Measurements from ENCODE around the gene SPATS1. TPM values are rescaled to one million over a fixed set of nuclear protein-coding genes. Genes with fewer than 3 reads are reported as not detected.
"Not testable (repeated sequence)": the region's sequence is repeated elsewhere in the genome, so short reads cannot be mapped to it uniquely, and the experiment has no call there.

Gene SPATS1
- total RNA-seq, 2 experiments from 2014 or later: not detected

DNA sequence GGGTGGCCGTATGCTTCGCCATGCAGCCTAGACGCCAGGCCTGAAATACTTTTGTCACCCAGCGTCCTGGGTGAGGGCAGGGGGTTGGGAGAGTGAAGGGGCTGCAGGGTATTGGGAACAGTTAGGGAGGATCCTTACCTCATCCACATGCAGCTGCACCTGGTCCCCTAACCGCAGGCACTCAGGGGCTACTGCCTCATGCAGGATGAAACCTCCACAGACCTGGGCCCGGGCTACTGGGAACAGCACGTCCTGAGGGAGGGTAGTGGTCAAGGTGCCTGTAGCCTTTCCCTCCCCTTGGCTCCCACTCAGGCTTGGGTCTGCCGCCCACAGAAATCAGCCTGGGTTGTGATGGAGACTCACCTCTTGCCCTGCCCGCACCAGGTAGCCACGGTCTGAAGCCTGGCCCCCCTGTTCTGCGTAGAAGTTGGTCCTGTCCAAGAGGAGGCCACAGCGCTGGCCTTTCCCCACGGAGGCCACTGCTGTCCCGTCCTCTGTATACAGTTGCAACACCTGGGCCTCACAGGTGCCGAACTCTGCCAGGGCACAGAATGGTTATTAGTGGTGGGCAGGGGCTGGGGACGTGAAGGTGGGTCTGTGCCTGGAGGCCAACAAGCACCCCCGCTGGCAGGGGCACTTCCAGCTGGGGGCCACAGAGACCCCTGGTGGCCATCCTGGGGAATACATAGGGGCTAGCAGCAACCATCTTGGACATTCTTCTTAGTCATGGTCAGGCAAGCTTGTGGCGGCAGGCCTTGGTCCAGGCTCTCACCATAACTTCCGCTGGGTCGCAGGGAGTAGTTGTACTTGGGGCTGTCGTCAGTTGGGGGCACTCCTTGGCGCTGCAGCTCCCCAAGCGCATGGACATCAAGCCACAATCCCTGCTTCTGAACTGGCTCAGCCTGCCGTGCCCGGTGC, 37.9 kb upstream of the SPATS1 start:
- no peaks in the 10 kb centered on the region for H3K27me3 Mint-ChIP-seq
- DNase-seq: peak; percentile 59
- peaks cover 6% of the 10 kb centered on the region for H3K4me1 Mint-ChIP-seq
- H3K4me3 Mint-ChIP-seq: no peak overlapping the region
- POLR2A ChIA-PET: interaction anchor here (1.8 kb wide), 1 partner anchor 36 kb away, joined by 7 read pairs; no protein-coding TSS in a partner anchor
- peaks cover 22% of the 10 kb centered on the region for H3K36me3 Mint-ChIP-seq
- ATAC-seq (ENCODE audit: low read depth): peak; percentile 59
- H3K27ac Mint-ChIP-seq: no peak overlapping the region
- no peaks in the 10 kb centered on the region for H3K9me3 Mint-ChIP-seq

DNA sequence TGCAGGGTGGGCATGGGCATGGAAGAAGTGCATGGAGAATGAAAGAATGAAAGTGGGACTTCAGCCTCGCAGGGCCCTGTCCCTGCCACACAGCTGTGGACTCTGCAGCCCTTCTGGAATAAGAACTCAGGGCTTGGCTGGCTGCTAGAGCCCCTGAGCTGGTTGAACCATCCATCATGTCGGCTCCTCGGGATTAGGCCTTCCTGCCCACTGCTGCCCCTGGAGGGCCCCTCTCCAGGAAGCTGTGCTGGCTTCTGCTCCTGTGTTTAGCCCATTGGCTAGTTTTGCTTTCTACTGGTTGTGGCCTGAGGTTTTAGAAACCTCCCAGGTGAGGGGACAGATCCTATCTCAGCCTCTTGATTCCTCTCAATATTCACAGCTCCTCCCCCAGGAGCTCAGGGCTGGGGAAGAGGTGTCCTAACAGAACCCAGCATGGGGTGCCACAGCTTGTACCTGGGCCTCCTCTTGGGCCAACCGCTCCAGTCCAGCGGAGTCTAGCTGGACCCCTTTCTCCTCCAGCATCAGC, 37.2 kb upstream of the SPATS1 start:
- Mint-ChIP-seq H3K27me3 (no peaks in the 10 kb centered on the region), H3K27ac (peak overlapping the region; percentile 38), H3K36me3 (peaks cover 22% of the 10 kb centered on the region), H3K4me3 (no peak overlapping the region), H3K4me1 (peaks cover 6% of the 10 kb centered on the region), H3K9me3 (no peaks in the 10 kb centered on the region)
- POLR2A ChIA-PET: interaction anchor here (1.8 kb wide), 1 partner anchor 37 kb away, joined by 7 read pairs; no protein-coding TSS in a partner anchor
- DNase-seq: no peak
- no peak for ATAC-seq (ENCODE audit: low read depth)

DNA sequence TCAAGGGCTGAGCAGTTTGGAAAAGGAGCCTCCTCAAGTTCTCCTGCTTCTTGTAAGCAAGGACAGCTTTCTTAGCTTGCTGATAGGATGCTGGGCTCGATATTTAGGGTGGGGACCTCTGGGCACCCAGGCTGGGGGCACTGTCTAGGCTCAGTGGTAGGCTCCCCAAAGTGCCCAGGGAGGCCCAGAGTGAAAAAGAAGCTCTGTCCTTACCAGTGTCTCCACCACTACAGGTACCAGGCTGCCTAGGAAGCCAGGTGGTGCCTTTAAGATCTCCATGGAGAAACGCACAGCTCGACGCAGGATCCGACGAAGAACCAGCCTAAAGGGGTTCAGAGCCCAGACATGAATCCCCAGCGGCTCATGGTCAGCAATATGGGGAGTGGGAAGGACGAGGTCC, 35.7 kb upstream of the SPATS1 start:
- Mint-ChIP-seq H3K4me3 (no peak overlapping the region), H3K9me3 (no peaks in the 10 kb centered on the region), H3K27ac (no peak overlapping the region), H3K4me1 (peaks cover 8% of the 10 kb centered on the region), H3K36me3 (peaks cover 19% of the 10 kb centered on the region), H3K27me3 (no peaks in the 10 kb centered on the region)
- DNase-seq: no peak
- POLR2A ChIA-PET: no interaction called here
- ATAC-seq (ENCODE audit: low read depth): no peak

DNA sequence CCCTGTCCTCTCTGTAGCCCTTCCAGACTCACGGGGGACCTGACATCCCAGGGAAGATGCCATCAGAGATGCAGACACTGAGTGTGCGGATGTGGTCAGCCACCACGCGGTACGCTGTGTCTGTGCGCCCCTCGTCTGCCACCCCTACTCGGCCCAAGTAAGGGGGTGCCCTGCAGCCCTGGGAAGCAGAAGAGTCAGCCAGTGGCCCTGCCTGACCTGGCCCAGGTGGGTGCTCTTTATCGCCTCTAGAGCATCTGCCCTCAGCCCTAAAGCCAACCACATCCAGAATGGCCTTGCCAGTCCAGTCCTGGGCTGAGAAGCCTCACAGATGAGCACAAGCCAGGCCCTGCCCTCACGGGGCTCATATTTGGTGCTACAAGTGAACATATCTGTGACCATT, 35.2 kb upstream of the SPATS1 start:
- no peak for ATAC-seq (ENCODE audit: low read depth)
- Mint-ChIP-seq H3K27me3 (no peaks in the 10 kb centered on the region), H3K27ac (no peak overlapping the region), H3K9me3 (no peaks in the 10 kb centered on the region), H3K4me3 (no peak overlapping the region), H3K4me1 (peaks cover 13% of the 10 kb centered on the region), H3K36me3 (peaks cover 19% of the 10 kb centered on the region)
- POLR2A ChIA-PET: no interaction called here
- no peak for DNase-seq

DNA sequence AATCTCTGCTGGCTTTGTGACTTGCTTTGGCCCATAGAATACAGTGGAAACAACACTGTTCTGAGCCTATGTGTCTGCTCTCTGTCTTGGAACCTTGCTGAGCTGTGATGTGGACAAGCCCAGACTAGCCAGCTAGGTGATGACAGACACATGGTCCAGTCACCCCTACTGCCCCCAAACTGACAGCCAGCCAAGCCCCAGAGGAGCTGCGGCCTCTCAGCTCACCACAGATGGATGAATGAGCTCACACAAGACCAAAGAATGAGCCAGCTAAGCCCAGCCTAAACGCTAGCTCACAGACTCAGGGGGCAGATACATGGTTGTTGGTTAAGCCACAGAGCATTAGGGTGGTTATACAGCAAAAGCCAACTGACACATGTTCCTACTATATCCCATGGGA, 33.4 kb upstream of the SPATS1 start:
- Mint-ChIP-seq H3K27me3 (no peaks in the 10 kb centered on the region), H3K36me3 (peaks cover 17% of the 10 kb centered on the region), H3K27ac (no peak overlapping the region), H3K4me1 (peaks cover 16% of the 10 kb centered on the region), H3K4me3 (no peak overlapping the region), H3K9me3 (no peaks in the 10 kb centered on the region)
- no peak for DNase-seq
- POLR2A ChIA-PET: interaction anchor here (1.0 kb wide), 1 partner anchor 13 kb away, joined by 3 read pairs; no protein-coding TSS in a partner anchor
- no peak for ATAC-seq (ENCODE audit: low read depth)

DNA sequence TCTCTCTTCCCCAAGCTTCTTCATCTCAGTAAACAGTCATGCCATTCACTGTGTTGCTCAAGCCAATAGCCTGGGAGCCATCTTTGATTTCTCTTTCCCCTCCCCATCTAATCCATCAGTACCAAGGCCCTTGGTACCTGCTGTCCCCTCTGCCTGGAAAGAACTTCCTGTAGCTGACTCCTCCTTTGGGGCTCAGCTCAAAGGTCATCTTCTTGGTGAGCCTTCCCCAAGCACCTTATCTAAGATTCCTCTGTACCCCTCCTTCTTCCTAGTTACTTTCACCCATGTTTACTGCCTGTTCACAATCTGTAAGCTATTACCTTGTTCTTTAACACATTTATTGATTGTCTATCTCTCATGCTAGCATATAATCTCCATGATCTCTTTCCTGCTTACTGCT, 32.8 kb upstream of the SPATS1 start:
- POLR2A ChIA-PET: interaction anchor here (1.0 kb wide), 1 partner anchor 14 kb away, joined by 3 read pairs; no protein-coding TSS in a partner anchor
- H3K27me3 Mint-ChIP-seq: no peaks in the 10 kb centered on the region
- DNase-seq (no peak), ATAC-seq (ENCODE audit: low read depth) (no peak)
- H3K4me3 Mint-ChIP-seq: no peak overlapping the region
- H3K27ac Mint-ChIP-seq: no peak overlapping the region
- no peaks in the 10 kb centered on the region for H3K9me3 Mint-ChIP-seq
- H3K36me3 Mint-ChIP-seq: peaks cover 17% of the 10 kb centered on the region
- H3K4me1 Mint-ChIP-seq: peaks cover 16% of the 10 kb centered on the region

DNA sequence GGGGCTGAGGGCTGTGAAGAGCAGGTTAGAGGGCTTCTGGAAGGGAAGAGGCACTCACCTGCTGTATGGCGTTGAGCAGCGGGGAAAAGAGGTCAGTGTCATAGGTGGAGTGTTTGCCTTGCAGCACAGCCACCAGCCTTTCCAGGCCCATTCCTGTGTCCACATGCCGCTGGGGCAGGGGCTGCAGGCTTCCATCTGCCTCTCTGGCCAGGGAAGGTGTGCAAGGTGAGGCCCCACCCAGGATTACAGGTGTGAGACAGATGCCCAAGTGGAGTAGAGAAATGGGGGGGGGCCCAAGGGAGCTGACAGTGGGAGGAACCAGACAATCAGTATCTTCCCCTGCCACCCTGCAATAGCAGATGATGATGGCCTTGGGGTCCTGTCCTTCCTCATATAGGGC, 32.2 kb upstream of the SPATS1 start:
- H3K9me3 Mint-ChIP-seq: no peaks in the 10 kb centered on the region
- H3K27me3 Mint-ChIP-seq: no peaks in the 10 kb centered on the region
- ATAC-seq (ENCODE audit: low read depth) (no peak), DNase-seq (no peak)
- POLR2A ChIA-PET: interaction anchor here (1.0 to 1.2 kb wide), 2 partner anchors 14 to 42 kb away, joined by 3 read pairs; no protein-coding TSS in a partner anchor
- H3K36me3 Mint-ChIP-seq: peaks cover 17% of the 10 kb centered on the region
- no peak overlapping the region for H3K4me3 Mint-ChIP-seq
- peaks cover 16% of the 10 kb centered on the region for H3K4me1 Mint-ChIP-seq
- no peak overlapping the region for H3K27ac Mint-ChIP-seq

DNA sequence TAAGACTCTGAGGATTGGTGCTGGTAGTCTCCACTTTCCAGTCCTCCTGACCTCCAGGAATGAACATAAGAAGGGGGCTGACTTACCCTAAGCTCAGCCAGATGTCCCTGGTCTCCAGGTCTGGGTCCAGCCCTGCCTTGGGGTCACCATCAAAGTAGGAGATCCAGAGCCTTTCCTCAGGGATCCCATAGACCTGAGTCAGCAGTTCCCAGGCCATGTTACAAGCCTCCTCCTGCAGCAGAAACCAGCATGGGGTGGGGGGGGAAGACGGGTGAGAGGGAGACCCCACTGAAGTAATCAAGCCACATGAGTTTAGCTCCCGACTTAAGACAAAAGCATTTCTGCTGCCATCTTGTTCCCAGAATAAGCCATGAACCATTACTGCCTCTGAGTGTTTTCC, 31.1 kb upstream of the SPATS1 start:
- Mint-ChIP-seq H3K9me3 (no peaks in the 10 kb centered on the region), H3K4me1 (peaks cover 10% of the 10 kb centered on the region), H3K27ac (no peak overlapping the region), H3K36me3 (peaks cover 10% of the 10 kb centered on the region), H3K4me3 (peak overlapping the region; percentile 99), H3K27me3 (no peaks in the 10 kb centered on the region)
- DNase-seq (no peak), ATAC-seq (ENCODE audit: low read depth) (no peak)
- POLR2A ChIA-PET: interaction anchor here (1.2 kb wide), 1 partner anchor 43 kb away, joined by 3 read pairs; no protein-coding TSS in a partner anchor

DNA sequence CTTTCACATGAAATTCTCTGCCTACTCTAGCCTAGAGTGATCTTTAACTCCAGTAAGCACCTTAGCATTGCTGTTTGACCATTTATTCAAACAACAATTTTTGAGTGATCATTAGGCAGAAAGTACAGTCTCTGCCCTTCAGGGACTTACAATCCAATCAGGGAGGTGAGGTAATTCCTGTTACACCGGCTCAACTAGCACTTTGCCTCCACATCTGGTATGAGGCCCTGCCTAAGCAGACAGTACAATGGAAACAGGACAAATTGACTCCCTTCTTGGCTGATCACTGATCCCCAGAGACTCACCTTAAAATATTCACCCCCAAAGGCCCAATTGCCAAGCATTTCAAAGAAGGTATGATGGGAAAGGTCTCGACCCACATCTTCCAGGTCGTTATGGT, 30.7 kb upstream of the SPATS1 start:
- no peak overlapping the region for H3K27ac Mint-ChIP-seq
- ATAC-seq (ENCODE audit: low read depth) (no peak), DNase-seq (no peak)
- no peaks in the 10 kb centered on the region for H3K9me3 Mint-ChIP-seq
- peaks cover 10% of the 10 kb centered on the region for H3K4me1 Mint-ChIP-seq
- H3K27me3 Mint-ChIP-seq: no peaks in the 10 kb centered on the region
- H3K4me3 Mint-ChIP-seq: peak overlapping the region; percentile 99
- H3K36me3 Mint-ChIP-seq: peaks cover 10% of the 10 kb centered on the region
- POLR2A ChIA-PET: no interaction called here

DNA sequence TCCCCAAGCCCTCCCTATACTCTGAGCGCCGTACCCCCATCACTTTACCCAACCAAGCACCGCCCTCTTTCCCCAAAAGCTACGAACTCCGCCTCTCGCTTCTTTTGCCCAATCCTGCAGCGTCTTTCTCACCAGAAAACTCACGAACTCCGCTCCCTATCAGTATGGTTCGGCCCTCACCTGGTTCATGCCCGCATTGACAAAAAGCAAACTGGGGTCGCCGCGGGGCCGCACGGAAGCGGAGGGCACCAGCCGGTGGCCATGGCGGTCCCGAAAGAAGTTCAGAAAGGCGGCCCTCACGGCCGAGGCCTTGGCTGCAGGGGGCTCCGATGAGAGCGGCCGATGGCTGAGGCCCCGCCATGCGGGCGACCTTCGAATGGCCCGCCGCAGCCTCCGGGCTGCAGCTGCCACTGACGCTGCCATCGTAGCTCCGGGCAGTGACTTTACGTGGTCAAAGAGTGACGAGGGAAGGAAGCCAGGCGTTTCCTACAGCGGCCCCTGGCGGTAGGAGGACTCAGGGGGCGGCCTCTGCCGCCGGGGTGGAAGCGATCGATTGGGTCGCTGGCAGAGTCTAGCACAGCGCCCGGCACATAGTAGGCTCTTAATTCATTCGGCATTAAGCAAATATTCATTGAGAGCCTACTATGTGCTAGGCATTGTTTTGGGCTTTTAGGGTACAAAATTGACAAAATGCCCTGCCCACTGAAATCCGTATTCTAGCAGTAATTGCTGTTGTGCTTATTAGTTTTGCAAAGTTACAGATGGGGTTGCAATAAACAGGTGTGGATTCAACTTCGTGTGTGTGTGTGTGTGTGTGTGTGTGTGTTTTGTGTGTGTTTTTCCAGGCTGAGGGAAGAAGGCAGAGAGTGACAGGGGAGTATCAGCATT, 29.3 kb upstream of the SPATS1 start, which contains the start of gene AARS2:
Gene AARS2 (minus strand): TSS at position 447 of the 888 bp plus-strand sequence. CDS start 24 bp downstream, at position 423.
- Mint-ChIP-seq H3K36me3 (peaks cover 7% of the 10 kb centered on the region), H3K4me3 (peak within 1 kb of the TSS; percentile 99), H3K4me1 (peaks cover 10% of the 10 kb centered on the region), H3K9me3 (no peaks in the 10 kb centered on the region), H3K27me3 (peaks cover 9% of the 10 kb centered on the region), H3K27ac (peak within 1 kb of the TSS; percentile 97)
- POLR2A ChIA-PET: interaction anchor here (0.6 to 1.3 kb wide), 7 partner anchors 17 to 74 kb away, joined by 3 to 6 read pairs (median 3); partner anchors contain the start of genes CDC5L and HSP90AB1
- peak; percentile 93 for ATAC-seq (ENCODE audit: low read depth)
- peak; percentile 95 for DNase-seq

DNA sequence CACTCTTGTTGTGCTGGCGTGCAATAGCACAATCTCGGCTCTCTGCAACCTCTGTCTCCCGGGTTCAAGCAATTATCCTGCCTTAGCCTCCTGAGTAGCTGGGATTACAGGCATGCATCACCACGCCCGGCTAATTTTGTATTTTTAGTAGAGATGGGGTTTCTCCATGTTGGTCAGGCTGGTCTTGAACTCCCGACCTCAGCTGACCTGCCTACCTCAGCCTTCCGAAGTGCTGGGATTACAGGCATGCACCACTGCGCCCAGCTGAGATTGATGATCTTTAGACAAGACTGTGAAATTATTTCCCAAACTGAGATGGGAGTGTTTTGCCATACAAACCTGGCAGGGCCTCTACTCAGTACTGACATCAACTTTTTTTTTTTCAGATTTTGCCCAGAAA, 27.8 kb upstream of the SPATS1 start:
- not testable (repeated sequence) for DNase-seq; ATAC-seq (ENCODE audit: low read depth); H3K27ac Mint-ChIP-seq; H3K36me3 Mint-ChIP-seq; H3K9me3 Mint-ChIP-seq; H3K4me3 Mint-ChIP-seq
- POLR2A ChIA-PET: interaction anchor here (1.0 kb wide), 1 partner anchor 67 kb away, joined by 3 read pairs; the partner anchor contains the start of gene HSP90AB1
- Mint-ChIP-seq H3K27me3 (peaks cover 19% of the 10 kb centered on the region), H3K4me1 (peaks cover 10% of the 10 kb centered on the region)

DNA sequence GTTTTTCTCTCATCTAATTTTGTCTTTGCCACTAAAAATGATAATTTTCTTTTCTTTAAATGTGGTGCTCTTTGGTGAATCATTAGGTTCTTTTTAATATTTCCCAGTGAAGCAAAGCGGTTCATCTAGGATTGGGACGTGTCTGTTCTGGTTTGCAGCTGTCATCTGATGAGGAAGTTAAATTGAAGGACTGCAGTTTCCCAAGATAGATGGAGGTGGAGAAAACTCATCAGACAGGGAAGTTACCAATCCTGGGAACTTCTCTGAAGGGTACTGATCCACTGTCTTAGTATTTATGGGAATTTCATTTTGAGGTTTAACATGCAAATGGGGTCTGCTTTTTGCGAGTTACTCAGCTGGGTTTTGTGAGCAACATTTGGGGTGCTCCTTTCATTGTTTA, 26.9 kb upstream of the SPATS1 start:
- Mint-ChIP-seq H3K36me3 (peaks cover 4% of the 10 kb centered on the region), H3K9me3 (no peaks in the 10 kb centered on the region), H3K27me3 (peaks cover 27% of the 10 kb centered on the region), H3K27ac (no peak overlapping the region), H3K4me1 (peaks cover 10% of the 10 kb centered on the region), H3K4me3 (no peak overlapping the region)
- ATAC-seq (ENCODE audit: low read depth) (no peak), DNase-seq (no peak)
- POLR2A ChIA-PET: no interaction called here

DNA sequence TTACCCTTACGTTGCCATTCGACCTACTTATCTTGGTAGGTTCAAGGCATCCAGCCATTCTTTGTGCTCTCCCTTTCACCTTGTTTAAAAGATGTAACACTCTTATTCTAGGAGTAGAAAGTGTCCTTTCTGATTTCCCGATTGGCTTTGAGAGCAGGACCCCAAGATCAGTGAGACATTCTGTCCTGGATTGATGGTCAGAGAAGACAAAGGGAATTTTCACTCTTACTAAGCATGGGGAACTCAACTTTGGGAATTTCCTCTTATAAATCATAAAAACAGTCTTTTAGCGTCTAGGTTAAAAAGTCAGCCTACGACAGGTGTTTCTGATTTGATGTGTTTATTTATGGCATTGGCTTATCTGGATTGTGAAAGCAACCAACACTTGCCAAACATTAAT, 26.5 kb upstream of the SPATS1 start:
- Mint-ChIP-seq H3K9me3 (no peaks in the 10 kb centered on the region), H3K4me3 (no peak overlapping the region), H3K27me3 (peaks cover 30% of the 10 kb centered on the region), H3K36me3 (peaks cover 2% of the 10 kb centered on the region), H3K27ac (no peak overlapping the region), H3K4me1 (peaks cover 10% of the 10 kb centered on the region)
- DNase-seq (no peak), ATAC-seq (ENCODE audit: low read depth) (no peak)
- POLR2A ChIA-PET: no interaction called here
